Loucy (cell line): ENCODE results near the gene ANKDD1A.

Experiments
- H2AFZ ChIP-seq: fragments of 200-600 bp; sonication (generic); 2 replicates; pipeline ENCODE4 v1.6.0; 2016; ENCODE audit warnings: antibody characterized with exemption, mild to moderate bottlenecking, low read length, moderate library complexity
- H3F3A ChIP-seq: fragments of 200-600 bp; 2 replicates; pipeline ENCODE4 v1.6.0; 2016; ENCODE audit warnings: antibody characterized with exemption, low read depth, mild to moderate bottlenecking
- H3K27me3 ChIP-seq: fragments of 200-600 bp; sonication (generic); 2 replicates; pipeline ENCODE4 v1.6.1; 2014; ENCODE audit warnings: low read length, mild to moderate bottlenecking; ENCODE audit not compliant: insufficient read depth, poor library complexity, severe bottlenecking
- H3K36me3 ChIP-seq: fragments of 200-600 bp; sonication (generic); 2 replicates; pipeline ENCODE4 v1.6.1; 2016; ENCODE audit warnings: low read length; ENCODE audit not compliant: insufficient read depth
- H3K4me1 ChIP-seq: fragments of 200-600 bp; sonication (generic); 2 replicates; pipeline ENCODE4 v1.5.1; 2014; ENCODE audit warnings: low read length, mild to moderate bottlenecking; ENCODE audit not compliant: insufficient read depth, poor library complexity, severe bottlenecking
- H3K4me2 ChIP-seq: fragments of 200-600 bp; sonication (generic); 2 replicates; pipeline ENCODE4 v1.6.0; 2014; ENCODE audit warnings: antibody characterized with exemption, low read length, low read depth, mild to moderate bottlenecking; ENCODE audit not compliant: poor library complexity, severe bottlenecking
- H3K4me3 ChIP-seq: fragments of 200-600 bp; sonication (generic); 2 replicates; pipeline ENCODE4 v1.5.1; 2014; ENCODE audit warnings: low read length, mild to moderate bottlenecking, mixed read lengths; ENCODE audit not compliant: poor library complexity, severe bottlenecking
- H3K79me2 ChIP-seq: fragments of 200-600 bp; sonication (generic); 2 replicates; pipeline ENCODE4 v1.6.1; 2014; ENCODE audit warnings: low read length; ENCODE audit not compliant: insufficient read depth
- H3K9ac ChIP-seq: fragments of 200-600 bp; sonication (generic); 2 replicates; pipeline ENCODE4 v1.6.0; 2014; ENCODE audit warnings: mild to moderate bottlenecking, low read depth, low read length, moderate library complexity; ENCODE audit not compliant: poor library complexity, severe bottlenecking
- H3K9me2 ChIP-seq: fragments of 200-600 bp; sonication (generic); replicated peaks from 2 replicates; pipeline ENCODE4 v1.6.1; 2016; ENCODE audit warnings: low read depth, low read length, mixed read lengths
- H3K9me3 ChIP-seq: fragments of 200-600 bp; sonication (generic); 2 replicates; pipeline ENCODE4 v1.6.1; 2014; ENCODE audit warnings: mild to moderate bottlenecking, antibody characterized with exemption, low read length, low read depth; ENCODE audit not compliant: insufficient read depth
- H4K20me1 ChIP-seq: fragments of 200-600 bp; sonication (generic); 2 replicates; pipeline ENCODE4 v1.6.0; 2014; ENCODE audit warnings: antibody characterized with exemption, low read length, mild to moderate bottlenecking; ENCODE audit not compliant: insufficient read depth, poor library complexity, severe bottlenecking
- EZH2phosphoT487 ChIP-seq: fragments of 200-600 bp; IDR thresholded peaks from 2 replicates; pipeline ENCODE4 v1.6.1; 2018; ENCODE audit warnings: antibody characterized with exemption, mild to moderate bottlenecking, moderate library complexity, borderline replicate concordance
- TF ChIP-seq, protein P1 (sequence below): fragments of 200-600 bp; sonication (generic); conservative IDR thresholded peaks from 2 replicates; pipeline ENCODE4 v1.5.1; 2014; ENCODE audit warnings: mild to moderate bottlenecking, antibody characterized with exemption, low read length

The ANKDD1A gene

DNA sequence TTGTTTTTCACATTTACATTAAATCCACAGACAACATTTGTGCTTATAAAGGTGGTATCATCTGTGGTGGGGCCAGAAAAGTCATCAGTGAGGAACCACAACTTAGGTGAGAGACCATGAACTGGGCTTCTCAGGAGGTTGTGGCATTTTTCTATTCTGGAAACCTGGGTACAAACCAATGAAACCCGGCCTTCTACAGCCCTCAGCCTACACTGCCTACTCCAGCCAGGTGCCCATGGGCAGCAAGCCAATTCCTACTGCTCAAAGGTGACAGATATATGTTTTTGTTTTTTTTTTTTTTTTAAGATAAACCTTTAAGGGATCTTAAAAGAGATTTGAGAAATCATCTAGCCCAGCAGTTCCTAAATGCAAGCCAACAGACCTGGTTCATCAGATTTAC, 57.7 kb downstream of the ANKDD1A start:
- no peaks in the 10 kb centered on the region for H3K79me2 ChIP-seq
- H3K36me3 ChIP-seq = peaks cover 51% of the 10 kb centered on the region; the same call in 1 of the 2 replicates
- H3K27me3 ChIP-seq = no peaks in the 10 kb centered on the region
- H3F3A ChIP-seq = no peaks in the 10 kb centered on the region
- TF ChIP-seq EZH2phosphoT487 = no peak
- TF ChIP-seq, protein P1, sequence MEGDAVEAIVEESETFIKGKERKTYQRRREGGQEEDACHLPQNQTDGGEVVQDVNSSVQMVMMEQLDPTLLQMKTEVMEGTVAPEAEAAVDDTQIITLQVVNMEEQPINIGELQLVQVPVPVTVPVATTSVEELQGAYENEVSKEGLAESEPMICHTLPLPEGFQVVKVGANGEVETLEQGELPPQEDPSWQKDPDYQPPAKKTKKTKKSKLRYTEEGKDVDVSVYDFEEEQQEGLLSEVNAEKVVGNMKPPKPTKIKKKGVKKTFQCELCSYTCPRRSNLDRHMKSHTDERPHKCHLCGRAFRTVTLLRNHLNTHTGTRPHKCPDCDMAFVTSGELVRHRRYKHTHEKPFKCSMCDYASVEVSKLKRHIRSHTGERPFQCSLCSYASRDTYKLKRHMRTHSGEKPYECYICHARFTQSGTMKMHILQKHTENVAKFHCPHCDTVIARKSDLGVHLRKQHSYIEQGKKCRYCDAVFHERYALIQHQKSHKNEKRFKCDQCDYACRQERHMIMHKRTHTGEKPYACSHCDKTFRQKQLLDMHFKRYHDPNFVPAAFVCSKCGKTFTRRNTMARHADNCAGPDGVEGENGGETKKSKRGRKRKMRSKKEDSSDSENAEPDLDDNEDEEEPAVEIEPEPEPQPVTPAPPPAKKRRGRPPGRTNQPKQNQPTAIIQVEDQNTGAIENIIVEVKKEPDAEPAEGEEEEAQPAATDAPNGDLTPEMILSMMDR = no peak
- H3K4me2 ChIP-seq = no peak overlapping the region
- no peak overlapping the region for H3K9ac ChIP-seq
- no peak overlapping the region for H3K4me3 ChIP-seq
- no peaks in the 10 kb centered on the region for H4K20me1 ChIP-seq
- no peaks in the 10 kb centered on the region for H3K9me3 ChIP-seq
- no peak overlapping the region for H2AFZ ChIP-seq
- H3K9me2 ChIP-seq = no peaks in the 10 kb centered on the region
- no peaks in the 10 kb centered on the region for H3K4me1 ChIP-seq

DNA sequence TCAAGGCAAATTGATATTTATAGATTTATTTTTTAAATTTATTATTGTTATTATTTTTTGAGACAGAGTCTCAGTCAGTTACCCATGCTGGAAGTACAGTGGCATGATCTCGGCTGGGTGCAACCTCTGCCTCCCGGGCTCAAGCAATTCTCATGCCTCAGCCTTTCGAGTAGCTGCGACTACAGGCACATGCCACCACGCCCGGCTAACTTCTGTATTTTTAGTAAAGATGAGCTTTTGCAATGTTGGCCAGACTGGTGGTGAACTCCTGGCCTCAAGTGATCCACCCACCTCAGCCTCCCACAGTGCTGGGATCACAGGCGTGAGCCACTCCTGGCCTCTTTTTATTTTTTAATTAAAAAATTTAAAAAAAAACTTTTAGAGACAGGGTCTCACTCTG, 59.0 kb downstream of the ANKDD1A start:
- no peaks in the 10 kb centered on the region for H3K9me3 ChIP-seq
- no peaks in the 10 kb centered on the region for H3K79me2 ChIP-seq
- H4K20me1 ChIP-seq = no peaks in the 10 kb centered on the region
- H3K4me2 ChIP-seq = no peak overlapping the region
- no peak for TF ChIP-seq EZH2phosphoT487
- TF ChIP-seq, protein P1 = no peak
- H3F3A ChIP-seq = no peaks in the 10 kb centered on the region
- H3K27me3 ChIP-seq = no peaks in the 10 kb centered on the region
- no peaks in the 10 kb centered on the region for H3K9me2 ChIP-seq
- H2AFZ ChIP-seq = no peak overlapping the region
- peaks cover 48% of the 10 kb centered on the region; the same call in 1 of the 2 replicates for H3K36me3 ChIP-seq
- H3K4me1 ChIP-seq = no peaks in the 10 kb centered on the region
- H3K9ac ChIP-seq = no peak overlapping the region
- no peak overlapping the region for H3K4me3 ChIP-seq

DNA sequence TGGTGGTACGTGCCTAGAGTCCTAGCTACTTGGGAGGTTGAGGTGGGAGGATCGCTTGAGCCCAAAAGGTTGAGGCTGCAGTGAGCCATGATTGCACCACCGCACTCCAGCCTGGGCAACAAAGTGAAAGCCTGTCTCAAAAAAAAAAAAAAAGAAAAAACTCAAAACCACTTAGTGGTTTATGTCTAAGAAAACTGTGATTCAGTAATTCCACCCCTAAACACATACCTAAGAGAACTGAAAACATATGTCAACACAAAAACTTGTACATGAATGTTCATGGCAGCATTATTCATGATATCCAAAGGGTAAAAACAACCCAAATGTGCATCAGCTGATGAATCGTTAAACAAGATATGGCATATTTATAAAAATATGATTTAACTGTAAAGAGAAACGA, 63.7 kb downstream of the ANKDD1A start:
- H3K36me3 ChIP-seq = peaks cover 41% of the 10 kb centered on the region; the same call in 1 of the 2 replicates
- TF ChIP-seq, protein P1 = no peak
- no peak for TF ChIP-seq EZH2phosphoT487
- H3K9me2 ChIP-seq = no peaks in the 10 kb centered on the region
- H3K4me1 ChIP-seq = no peaks in the 10 kb centered on the region
- no peaks in the 10 kb centered on the region for H4K20me1 ChIP-seq
- no peaks in the 10 kb centered on the region for H3K27me3 ChIP-seq
- H3K4me3 ChIP-seq = no peak overlapping the region
- H3F3A ChIP-seq = no peaks in the 10 kb centered on the region
- H3K9me3 ChIP-seq = no peaks in the 10 kb centered on the region
- no peak overlapping the region for H3K9ac ChIP-seq
- no peaks in the 10 kb centered on the region for H3K79me2 ChIP-seq
- no peak overlapping the region for H2AFZ ChIP-seq
- no peak overlapping the region for H3K4me2 ChIP-seq
